Embryonic facial prominence (tissue), 1 donor: ENCODE measurements around the gene ZC3H12A.
"Not testable (repeated sequence)": the region's sequence is repeated elsewhere in the genome, so short reads cannot be mapped to it uniquely, and the experiment has no call there.

Experiments used
- DNase-seq: peaks from one replicate; pipeline ENCODE4 v3.0.0-alpha.2; 2016; ENCODE audit errors: extremely low spot score

The ZC3H12A gene

GRCh38 chr1:37502104-37502503 lies 27.7 kb downstream of the ZC3H12A start:
- DNase-seq: no peak

DNA sequence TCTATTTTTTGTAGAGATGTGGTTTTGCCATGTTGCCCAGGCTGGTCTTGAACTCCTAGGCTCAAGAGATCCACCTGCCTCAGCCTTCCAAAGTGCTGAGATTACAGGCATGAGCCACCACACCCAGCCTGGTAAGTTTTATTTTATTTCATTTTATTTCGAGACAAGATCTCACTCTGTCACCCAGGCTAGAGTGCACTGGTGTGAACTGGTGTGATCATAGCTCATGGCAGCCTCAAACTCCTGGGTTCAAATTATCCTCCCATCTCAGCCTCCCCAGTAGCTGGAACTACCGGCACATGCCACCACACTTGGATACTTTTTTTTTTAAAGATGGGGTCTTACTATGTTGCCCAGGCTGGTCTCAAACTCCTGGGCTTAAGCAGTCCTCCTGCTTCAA lies 28.4 kb downstream of the ZC3H12A start:
- DNase-seq: not testable (repeated sequence)

- no peak for DNase-seq
Measured at GRCh38 chr1:37506740-37507139, 32.4 kb downstream of the ZC3H12A start.

DNA sequence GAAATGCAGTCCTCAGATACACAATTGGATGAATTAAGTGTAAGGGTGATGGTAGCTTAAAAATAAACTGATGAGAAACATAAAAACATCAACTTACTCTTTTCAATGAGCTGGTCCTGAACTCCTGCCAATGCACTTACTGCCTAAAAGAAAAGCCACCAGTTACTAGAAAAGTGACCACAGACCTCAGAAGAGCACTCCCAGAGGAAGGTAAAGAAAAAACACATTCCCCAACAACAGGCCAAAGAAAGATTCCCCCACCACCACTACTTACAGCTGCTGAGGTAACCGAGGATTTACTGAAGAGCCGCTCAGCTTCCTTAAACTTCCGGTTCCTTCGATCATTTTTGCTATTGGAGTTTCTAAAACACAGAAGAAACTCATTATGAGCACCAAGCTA lies 34.8 kb downstream of the ZC3H12A start:
- no peak for DNase-seq

- DNase-seq: no peak
Measured at GRCh38 chr1:37513795-37514349, 39.5 kb downstream of the ZC3H12A start.

DNA sequence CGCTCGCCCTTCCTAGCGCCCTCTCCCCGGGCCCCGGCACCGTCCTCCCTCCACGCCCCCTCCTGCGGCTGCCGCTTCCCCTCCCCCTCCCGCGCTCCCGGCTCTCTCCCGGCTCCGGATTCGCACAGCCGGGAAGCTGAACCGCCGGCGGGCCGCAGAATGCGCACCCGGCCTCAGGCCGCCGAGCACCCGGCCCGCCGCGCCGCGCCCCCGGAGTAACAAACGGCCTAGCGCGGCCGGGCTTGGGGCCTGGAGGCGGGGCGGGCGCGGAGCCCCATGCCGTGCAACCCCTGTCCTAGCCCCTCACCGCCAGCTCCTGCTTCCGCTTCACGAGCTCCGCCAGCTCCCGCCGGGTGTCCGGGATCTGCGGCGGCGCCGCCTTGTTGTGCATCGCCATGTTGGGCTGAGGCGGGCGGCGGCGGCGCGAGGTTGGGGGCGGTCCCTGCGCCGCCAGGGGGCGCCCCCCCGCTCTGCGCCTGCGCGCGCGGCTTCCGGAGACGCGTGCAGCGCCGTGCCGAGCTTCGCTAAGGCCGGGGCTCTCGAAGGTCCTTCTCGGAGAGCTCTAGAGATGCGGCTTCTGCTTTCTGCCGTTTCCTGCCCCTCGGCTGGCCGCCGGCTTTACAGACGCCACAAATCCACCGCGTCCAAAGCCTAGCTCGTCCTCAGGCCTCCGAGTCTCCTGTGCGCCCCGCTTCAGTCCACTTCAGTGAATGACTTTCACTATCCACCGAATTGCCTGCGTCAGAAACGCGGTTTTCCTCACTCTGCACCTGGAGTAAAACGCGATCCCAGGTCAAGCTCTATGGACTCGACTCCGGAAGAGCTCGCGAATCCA lies 40.2 kb downstream of the ZC3H12A start, which contains the start of gene MEAF6:
Gene MEAF6 (minus strand): TSS at position 417 of the 835 bp plus-strand sequence. CDS start 20 bp downstream, at position 397.
- peak; percentile 36 for DNase-seq

- DNase-seq: no peak
Measured at GRCh38 chr1:37515185-37516034, 41.0 kb downstream of the ZC3H12A start.

GRCh38 chr1:37517569-37517968 lies 43.2 kb downstream of the ZC3H12A start:
- DNase-seq: no peak

GRCh38 chr1:37518241-37518640 lies 43.9 kb downstream of the ZC3H12A start:
- DNase-seq: not testable (repeated sequence)

GRCh38 chr1:37518929-37519328 lies 44.5 kb downstream of the ZC3H12A start:
- DNase-seq: not testable (repeated sequence)

GRCh38 chr1:37519613-37520012 lies 45.2 kb downstream of the ZC3H12A start:
- no peak for DNase-seq

DNA sequence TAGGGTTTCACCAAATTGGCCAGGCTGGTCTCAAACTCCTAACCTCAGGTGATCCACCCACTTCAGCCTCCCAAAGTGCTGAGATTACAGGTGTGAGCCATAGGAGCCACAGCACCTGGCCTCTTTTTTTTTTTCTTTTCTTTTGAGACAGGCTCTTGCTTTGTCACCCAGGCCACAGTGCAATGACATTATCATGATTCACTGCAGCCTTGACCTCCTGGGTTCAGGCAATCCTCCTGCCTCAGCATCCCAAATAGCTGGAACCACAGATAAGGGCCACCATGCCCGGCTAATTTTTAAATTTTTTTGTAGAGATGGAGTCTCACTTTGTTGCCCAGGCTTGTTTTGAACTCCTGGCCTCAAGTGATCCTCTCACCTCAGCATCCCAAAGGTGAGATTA lies 55.5 kb downstream of the ZC3H12A start:
- DNase-seq: not testable (repeated sequence)

DNA sequence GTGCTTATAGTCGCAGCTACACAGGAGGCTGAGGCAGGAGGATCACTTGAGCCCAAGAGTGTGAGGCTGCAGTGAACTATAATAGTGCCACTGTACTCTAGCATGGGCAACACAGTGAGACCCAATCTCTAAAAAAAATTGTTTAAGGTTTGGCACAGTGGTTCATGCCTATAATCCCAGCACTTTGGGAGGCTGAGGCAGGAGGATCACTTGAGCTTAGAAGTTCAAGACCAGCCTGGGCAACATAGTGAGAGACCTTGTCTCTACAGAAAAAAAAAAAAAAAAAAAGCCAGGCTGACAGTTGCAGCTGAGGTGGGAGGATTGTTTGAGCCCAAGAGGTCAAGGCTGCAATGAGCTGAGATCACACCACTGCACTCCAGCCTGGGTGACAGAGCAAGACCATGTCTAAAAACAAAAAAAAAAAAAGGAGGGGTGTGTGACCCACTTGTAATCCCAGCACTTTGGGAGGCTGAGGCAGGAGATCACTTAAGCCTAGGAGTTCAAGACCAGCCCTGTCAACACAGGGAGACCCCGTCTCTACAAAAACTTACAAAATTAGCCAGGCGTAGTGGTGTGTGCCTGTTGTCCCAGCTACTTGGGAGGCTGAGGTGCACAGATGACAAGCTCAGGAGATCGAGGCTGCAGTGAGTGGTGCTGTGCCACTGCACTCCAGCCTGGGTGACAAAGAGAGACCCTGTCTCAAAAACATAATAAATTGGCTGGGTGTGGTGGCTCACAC lies 58.2 kb downstream of the ZC3H12A start:
- not testable (repeated sequence) for DNase-seq

DNA sequence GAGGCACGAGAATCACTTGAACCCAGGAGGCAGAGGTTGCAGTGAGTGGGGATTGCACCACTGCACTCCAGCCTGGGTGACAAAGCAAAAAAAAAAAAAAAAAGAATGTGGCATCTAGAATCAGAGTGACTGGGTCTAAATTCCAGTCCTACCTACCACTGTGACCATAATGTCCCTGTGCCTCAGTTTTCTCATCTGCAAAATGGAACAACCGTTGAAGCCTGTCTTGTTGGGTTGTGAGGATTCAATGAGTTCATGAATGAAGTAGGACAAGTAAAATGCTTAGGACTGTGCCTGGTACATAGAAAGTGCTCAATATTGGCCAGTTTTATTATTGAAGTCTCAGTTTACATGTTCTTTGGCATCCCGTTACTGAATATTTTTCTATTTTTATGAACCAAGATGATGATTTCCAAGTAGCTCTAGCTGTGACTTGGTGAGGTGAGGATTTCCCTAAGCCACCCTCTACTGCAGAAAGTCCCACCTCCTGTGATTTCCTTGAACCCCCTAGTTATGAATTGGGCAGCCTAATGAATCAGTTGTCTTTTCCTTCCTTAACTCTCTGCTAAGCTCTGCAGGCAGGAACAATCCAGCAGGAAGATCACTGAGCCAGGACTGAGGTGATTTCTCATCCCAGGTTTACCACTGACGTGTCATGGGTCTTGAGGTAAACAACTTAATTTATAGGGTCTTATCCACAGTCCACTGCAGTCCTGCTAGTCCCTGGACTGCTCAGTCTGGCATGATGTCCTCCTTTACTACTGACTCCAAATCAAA lies 59.1 kb downstream of the ZC3H12A start:
- no peak for DNase-seq
